ENCODE measurements around the gene TP53RK.

The TP53RK gene

DNA sequence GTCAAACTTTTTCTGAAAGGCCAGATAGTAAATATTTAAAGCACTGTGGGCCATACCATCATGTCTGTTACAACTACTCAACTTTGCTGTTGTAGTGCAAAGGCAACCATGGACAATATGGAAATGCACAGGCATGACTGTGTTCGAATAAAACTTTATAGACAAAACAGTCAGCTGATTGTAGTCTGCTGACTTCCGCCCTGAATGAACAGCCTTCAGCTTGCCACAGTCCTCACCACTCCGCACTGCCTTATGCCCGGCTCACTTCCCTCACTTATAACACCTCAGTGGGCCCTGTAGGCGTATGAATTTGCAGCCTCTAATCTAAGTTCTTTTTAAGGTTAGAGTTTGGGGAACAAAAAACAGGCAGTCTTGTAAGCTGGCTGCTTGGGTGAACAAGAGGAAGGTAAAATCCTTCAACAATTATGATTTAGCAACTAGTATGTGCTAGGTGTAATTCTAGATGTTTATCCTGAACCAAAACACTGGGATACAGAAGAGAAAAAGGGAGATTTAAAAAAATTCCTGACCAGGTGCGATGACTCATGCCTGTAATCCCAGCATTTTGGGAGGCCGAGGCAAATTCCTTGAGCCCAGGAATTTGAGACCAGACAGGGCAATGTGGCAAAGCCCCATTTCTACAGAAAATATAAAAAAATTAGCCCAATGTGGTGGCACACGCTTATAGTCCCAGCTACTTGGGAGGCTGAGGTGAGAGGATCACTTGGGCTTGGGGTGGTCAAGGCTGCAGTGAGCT, 13.4 kb upstream of the TP53RK start (continued):
- TF ChIP-seq, protein P1, sequence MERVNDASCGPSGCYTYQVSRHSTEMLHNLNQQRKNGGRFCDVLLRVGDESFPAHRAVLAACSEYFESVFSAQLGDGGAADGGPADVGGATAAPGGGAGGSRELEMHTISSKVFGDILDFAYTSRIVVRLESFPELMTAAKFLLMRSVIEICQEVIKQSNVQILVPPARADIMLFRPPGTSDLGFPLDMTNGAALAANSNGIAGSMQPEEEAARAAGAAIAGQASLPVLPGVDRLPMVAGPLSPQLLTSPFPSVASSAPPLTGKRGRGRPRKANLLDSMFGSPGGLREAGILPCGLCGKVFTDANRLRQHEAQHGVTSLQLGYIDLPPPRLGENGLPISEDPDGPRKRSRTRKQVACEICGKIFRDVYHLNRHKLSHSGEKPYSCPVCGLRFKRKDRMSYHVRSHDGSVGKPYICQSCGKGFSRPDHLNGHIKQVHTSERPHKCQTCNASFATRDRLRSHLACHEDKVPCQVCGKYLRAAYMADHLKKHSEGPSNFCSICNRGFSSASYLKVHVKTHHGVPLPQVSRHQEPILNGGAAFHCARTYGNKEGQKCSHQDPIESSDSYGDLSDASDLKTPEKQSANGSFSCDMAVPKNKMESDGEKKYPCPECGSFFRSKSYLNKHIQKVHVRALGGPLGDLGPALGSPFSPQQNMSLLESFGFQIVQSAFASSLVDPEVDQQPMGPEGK (tag by site-specific recombination; IDR thresholded peaks at IDR 0.05): no peak
- TF ChIP-seq ZNF266 (tag by site-specific recombination; IDR thresholded peaks at IDR 0.05; ENCODE audit: low read depth) (no peak), ZNF274 (IDR thresholded peaks at IDR 0.05; ENCODE audit: low read length) (no peak), ZNF274 (tag by site-specific recombination; IDR thresholded peaks at IDR 0.05; ENCODE audit: borderline replicate concordance) (no peak)

- Histone ChIP-seq H3K4me3 (ENCODE audit: low read depth, low read length) (no peak overlapping the region), H3K27ac (ENCODE audit: extremely low read depth, low read depth, low read length) (no peak overlapping the region), H3K4me1 (ENCODE audit: control insufficient read depth, insufficient read depth, low read length) (no peaks in the 10 kb centered on the region), H3K36me3 (ENCODE audit: control insufficient read depth in 2 of 2, insufficient read depth in 1 of 2, low read length in 2 of 2) (no peaks in the 10 kb centered on the region), H3K9me3 (ENCODE audit: control insufficient read depth, insufficient read depth, low read depth, low read length) (no peaks in the 10 kb centered on the region)
- POLR2A ChIA-PET: no interaction called here
- CTCF ChIA-PET: interaction anchor here (0.6 to 1.2 kb wide), 3 partner anchors 9 to 140 kb away, joined by 5 to 9 read pairs (median 7); no protein-coding TSS in a partner anchor
- TF ChIP-seq ZNF558 (tag by site-specific recombination; IDR thresholded peaks at IDR 0.05) (no peak), ZNF140 (tag by site-specific recombination; IDR thresholded peaks at IDR 0.05) (no peak), BCL6B (tag by site-specific recombination; IDR thresholded peaks at IDR 0.05) (no peak), ZNF2 (tag by site-specific recombination; IDR thresholded peaks at IDR 0.05) (no peak), ZNF776 (tag by site-specific recombination; IDR thresholded peaks at IDR 0.05; ENCODE audit: borderline replicate concordance) (no peak), ZNF223 (tag by site-specific recombination; IDR thresholded peaks at IDR 0.05) (no peak), ZSCAN5A (tag by site-specific recombination; IDR thresholded peaks at IDR 0.05) (no peak), ZFP37 (tag by site-specific recombination; IDR thresholded peaks at IDR 0.05) (no peak), ZNF248 (tag by site-specific recombination; IDR thresholded peaks at IDR 0.05) (no peak), ZNF24 (tag by site-specific recombination; IDR thresholded peaks at IDR 0.05) (no peak), ZNF704 (tag by site-specific recombination; IDR thresholded peaks at IDR 0.05) (no peak), ZNF175 (tag by site-specific recombination; IDR thresholded peaks at IDR 0.05) (no peak), ZNF18 (tag by site-specific recombination; IDR thresholded peaks at IDR 0.05) (no peak), ZNF394 (tag by site-specific recombination; IDR thresholded peaks at IDR 0.05; ENCODE audit: borderline replicate concordance) (no peak), PRDM1 (tag by site-specific recombination; IDR thresholded peaks at IDR 0.05) (no peak), BCL11B (tag by site-specific recombination; IDR thresholded peaks at IDR 0.05; ENCODE audit: low read depth) (no peak)
Measured at GRCh38 chr20:46701986-46702385, 12.7 kb upstream of the TP53RK start.
